A673 (cell line): ENCODE data around the gene CCDC127.

Source experiments
- EZH2 ChIP-seq: fragments of 200-600 bp; sonication (generic); IDR thresholded peaks from 2 replicates; pipeline ENCODE4 v1.6.1; 2017; ENCODE audit warnings: borderline replicate concordance, low read depth, mild to moderate bottlenecking, mixed read lengths, antibody characterized with exemption, low read length; ENCODE audit not compliant: poor library complexity, severe bottlenecking
- TF ChIP-seq, protein P1 (sequence below): fragments of 300-800, 200-600 bp; sonication (generic); conservative IDR thresholded peaks from 2 replicates; pipeline ENCODE4 v1.5.1; 2017; ENCODE audit warnings: low read depth, mild to moderate bottlenecking, antibody characterized with exemption, low read length, moderate library complexity, mixed read lengths

- TF ChIP-seq, protein P1, sequence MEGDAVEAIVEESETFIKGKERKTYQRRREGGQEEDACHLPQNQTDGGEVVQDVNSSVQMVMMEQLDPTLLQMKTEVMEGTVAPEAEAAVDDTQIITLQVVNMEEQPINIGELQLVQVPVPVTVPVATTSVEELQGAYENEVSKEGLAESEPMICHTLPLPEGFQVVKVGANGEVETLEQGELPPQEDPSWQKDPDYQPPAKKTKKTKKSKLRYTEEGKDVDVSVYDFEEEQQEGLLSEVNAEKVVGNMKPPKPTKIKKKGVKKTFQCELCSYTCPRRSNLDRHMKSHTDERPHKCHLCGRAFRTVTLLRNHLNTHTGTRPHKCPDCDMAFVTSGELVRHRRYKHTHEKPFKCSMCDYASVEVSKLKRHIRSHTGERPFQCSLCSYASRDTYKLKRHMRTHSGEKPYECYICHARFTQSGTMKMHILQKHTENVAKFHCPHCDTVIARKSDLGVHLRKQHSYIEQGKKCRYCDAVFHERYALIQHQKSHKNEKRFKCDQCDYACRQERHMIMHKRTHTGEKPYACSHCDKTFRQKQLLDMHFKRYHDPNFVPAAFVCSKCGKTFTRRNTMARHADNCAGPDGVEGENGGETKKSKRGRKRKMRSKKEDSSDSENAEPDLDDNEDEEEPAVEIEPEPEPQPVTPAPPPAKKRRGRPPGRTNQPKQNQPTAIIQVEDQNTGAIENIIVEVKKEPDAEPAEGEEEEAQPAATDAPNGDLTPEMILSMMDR: no peak
- no peak for TF ChIP-seq EZH2
These were observed 49.8 kb upstream of the CCDC127 start for GRCh38 chr5:267716-268115.
